ENCODE measurements around the gene RAMACL.

DNA sequence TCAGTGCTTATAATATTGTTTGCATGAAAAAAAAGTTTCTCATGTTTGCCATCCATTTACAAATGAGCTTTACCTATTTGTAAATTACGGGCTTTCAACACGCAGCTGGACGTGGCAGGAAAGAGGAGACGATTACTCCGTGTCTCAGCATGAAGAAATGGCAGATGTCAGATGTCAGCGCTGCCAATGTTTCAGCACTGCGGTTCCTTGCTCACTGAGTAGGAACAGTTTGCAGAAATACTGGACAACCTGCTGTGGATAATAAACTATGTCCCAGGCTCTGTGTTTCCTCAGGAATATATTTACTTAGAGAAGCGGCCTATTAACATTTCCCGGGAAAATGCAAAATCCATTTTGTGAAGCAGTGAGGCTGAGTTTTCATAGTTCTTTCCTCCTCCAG is 22.7 kb downstream of the RAMACL start:
- TF ChIP-seq CTCF (conservative IDR thresholded peaks at IDR 0.05; ENCODE audit: low read length) (no peak), EZH2phosphoT487 (IDR thresholded peaks at IDR 0.05; ENCODE audit: borderline replicate concordance, low read depth, low read length) (no peak)
